Mesendoderm (in vitro differentiated cells): Measurements from ENCODE around the gene TAGLN.
"Not testable (repeated sequence)": the region's sequence is repeated elsewhere in the genome, so short reads cannot be mapped to it uniquely, and the experiment has no call there.

ENCODE experiments used
- DNase-seq: peaks from one replicate; pipeline ENCODE4 v3.0.0; 2013
- H2AK5ac ChIP-seq: 2 replicates; pipeline ENCODE4 v1.6.1; 2013; ENCODE audit warnings: low read length, inconsistent platforms
- H2BK120ac ChIP-seq: 2 replicates; pipeline ENCODE4 v1.6.1; 2013; ENCODE audit warnings: low read depth, mild to moderate bottlenecking, low read length, moderate library complexity, mixed read lengths
- H2BK15ac ChIP-seq: replicated peaks from 2 replicates; pipeline ENCODE4 v1.6.1; 2013; ENCODE audit warnings: low read depth, mild to moderate bottlenecking, moderate library complexity
- H2BK5ac ChIP-seq: 2 replicates; pipeline ENCODE4 v1.6.1; 2013; ENCODE audit warnings: low read length, inconsistent platforms
- H3K18ac ChIP-seq: 2 replicates; pipeline ENCODE4 v1.6.1; 2013; ENCODE audit warnings: mild to moderate bottlenecking, low read length, mixed read lengths
- H3K23ac ChIP-seq: one replicate; pipeline ENCODE4 v1.6.1; 2013; ENCODE audit warnings: low read length
- H3K27ac ChIP-seq: 2 replicates; pipeline ENCODE4 v1.5.1; 2013; ENCODE audit warnings: low read depth, mild to moderate bottlenecking, inconsistent platforms, low read length, moderate library complexity
- H3K27me3 ChIP-seq: 2 replicates; pipeline ENCODE4 v1.6.1; 2013; ENCODE audit warnings: low read length, control low read depth, mild to moderate bottlenecking, inconsistent platforms; ENCODE audit not compliant: insufficient read depth, poor library complexity
- H3K36me3 ChIP-seq: 2 replicates; pipeline ENCODE4 v1.6.1; 2013; ENCODE audit warnings: low read length, inconsistent platforms; ENCODE audit not compliant: control insufficient read depth, insufficient read depth
- H3K4ac ChIP-seq: one replicate; pipeline ENCODE4 v1.6.1; 2013; ENCODE audit warnings: low read depth, mild to moderate bottlenecking, low read length, moderate library complexity
- H3K4me1 ChIP-seq: 2 replicates; pipeline ENCODE4 v1.6.1; 2013; ENCODE audit warnings: low read depth, low read length, inconsistent platforms; ENCODE audit not compliant: control insufficient read depth
- H3K4me2 ChIP-seq: 2 replicates; pipeline ENCODE4 v1.6.1; 2013; ENCODE audit warnings: low read length
- H3K4me3 ChIP-seq: 2 replicates; pipeline ENCODE4 v1.5.1; 2013; ENCODE audit warnings: mild to moderate bottlenecking, low read length
- H3K56ac ChIP-seq: one replicate; pipeline ENCODE4 v1.6.1; 2013; ENCODE audit warnings: low read length
- H3K79me1 ChIP-seq: 2 replicates; pipeline ENCODE4 v1.6.1; 2013; ENCODE audit warnings: low read length, inconsistent platforms
- H3K79me2 ChIP-seq: 2 replicates; pipeline ENCODE4 v1.6.1; 2013; ENCODE audit warnings: mild to moderate bottlenecking, low read length; ENCODE audit not compliant: control insufficient read depth, insufficient read depth
- H3K9ac ChIP-seq: 2 replicates; pipeline ENCODE4 v1.6.1; 2013; ENCODE audit warnings: low read length, inconsistent platforms
- H4K5ac ChIP-seq: one replicate; pipeline ENCODE4 v1.6.1; 2013; ENCODE audit warnings: low read length
- H4K8ac ChIP-seq: one replicate; pipeline ENCODE4 v1.6.1; 2013; ENCODE audit warnings: low read depth, mild to moderate bottlenecking, control low read depth, low read length, moderate library complexity
- WGBS: extraction: QIAGEN DNeasy Blood & Tissue Kit; methylation state at CpG from one replicate; pipeline ENCODE4 v1.1.7; 2013; ENCODE audit warnings: low lambda C conversion rate, missing lambda C conversion rate; ENCODE audit not compliant: insufficient coverage; ENCODE audit errors: extremely low coverage; 5-methylcytosine and 5-hydroxymethylcytosine counted together

TAGLN gene

GRCh38 chr11:117203069-117203407 lies 3.9 kb downstream of the TAGLN start:
- no peak overlapping the region for H3K23ac ChIP-seq
- no peak overlapping the region for H4K5ac ChIP-seq
- peaks cover 10% of the 10 kb centered on the region for H3K4me1 ChIP-seq
- no peak for DNase-seq
- no peak overlapping the region for H3K27ac ChIP-seq
- H3K4me3 ChIP-seq: no peak overlapping the region
- H3K27me3 ChIP-seq: no peaks in the 10 kb centered on the region
- no CpG with 5 or more reads among the region's 10 CpGs for WGBS
- no peak overlapping the region for H2BK120ac ChIP-seq
- H3K4me2 ChIP-seq: no peak overlapping the region
- H4K8ac ChIP-seq: no peak overlapping the region
- no peak overlapping the region for H2BK5ac ChIP-seq
- no peak overlapping the region for H3K18ac ChIP-seq
- peaks cover 3% of the 10 kb centered on the region for H3K79me1 ChIP-seq
- no peak overlapping the region for H3K9ac ChIP-seq
- no peak overlapping the region for H2AK5ac ChIP-seq
- H3K79me2 ChIP-seq: peaks cover 45% of the 10 kb centered on the region
- no peak overlapping the region for H3K4ac ChIP-seq
- H3K36me3 ChIP-seq: peaks cover 2% of the 10 kb centered on the region
- no peak overlapping the region for H3K56ac ChIP-seq
- H2BK15ac ChIP-seq: no peak overlapping the region

DNA sequence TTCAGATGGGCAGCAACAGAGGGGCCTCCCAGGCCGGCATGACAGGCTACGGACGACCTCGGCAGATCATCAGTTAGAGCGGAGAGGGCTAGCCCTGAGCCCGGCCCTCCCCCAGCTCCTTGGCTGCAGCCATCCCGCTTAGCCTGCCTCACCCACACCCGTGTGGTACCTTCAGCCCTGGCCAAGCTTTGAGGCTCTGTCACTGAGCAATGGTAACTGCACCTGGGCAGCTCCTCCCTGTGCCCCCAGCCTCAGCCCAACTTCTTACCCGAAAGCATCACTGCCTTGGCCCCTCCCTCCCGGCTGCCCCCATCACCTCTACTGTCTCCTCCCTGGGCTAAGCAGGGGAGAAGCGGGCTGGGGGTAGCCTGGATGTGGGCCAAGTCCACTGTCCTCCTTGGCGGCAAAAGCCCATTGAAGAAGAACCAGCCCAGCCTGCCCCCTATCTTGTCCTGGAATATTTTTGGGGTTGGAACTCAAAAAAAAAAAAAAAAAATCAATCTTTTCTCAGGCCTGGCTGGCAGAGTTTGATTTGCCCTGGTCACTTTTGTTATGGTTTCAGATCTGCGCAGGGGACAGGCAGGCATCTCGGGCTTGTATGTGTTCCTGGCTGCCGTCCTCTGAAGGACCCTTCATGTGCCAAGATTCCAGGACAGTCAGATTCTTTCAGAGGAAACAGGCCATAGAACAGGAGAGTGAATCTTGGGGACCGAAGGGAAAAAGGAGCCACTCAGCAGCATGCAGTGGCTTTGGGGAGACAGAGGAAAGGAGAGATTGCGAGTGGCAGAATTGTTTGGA lies 5.3 kb downstream of the TAGLN start:
- no peak overlapping the region for H3K4me2 ChIP-seq
- peaks cover 2% of the 10 kb centered on the region for H3K36me3 ChIP-seq
- no peak overlapping the region for H3K4me3 ChIP-seq
- peak; percentile 48 for DNase-seq
- no peak overlapping the region for H3K18ac ChIP-seq
- H3K4me1 ChIP-seq: peaks cover 5% of the 10 kb centered on the region
- H3K9ac ChIP-seq: no peak overlapping the region
- H3K4ac ChIP-seq: no peak overlapping the region
- no peak overlapping the region for H2BK120ac ChIP-seq
- no peaks in the 10 kb centered on the region for H3K27me3 ChIP-seq
- H2BK15ac ChIP-seq: no peak overlapping the region
- H2AK5ac ChIP-seq: no peak overlapping the region
- no peak overlapping the region for H4K8ac ChIP-seq
- H3K79me1 ChIP-seq: peaks cover 2% of the 10 kb centered on the region
- H3K27ac ChIP-seq: no peak overlapping the region
- peaks cover 41% of the 10 kb centered on the region for H3K79me2 ChIP-seq
- H3K56ac ChIP-seq: no peak overlapping the region
- WGBS: 100% methylated on average over 1 of the region's 17 CpGs
- H4K5ac ChIP-seq: no peak overlapping the region
- H3K23ac ChIP-seq: no peak overlapping the region
- H2BK5ac ChIP-seq: no peak overlapping the region

DNA sequence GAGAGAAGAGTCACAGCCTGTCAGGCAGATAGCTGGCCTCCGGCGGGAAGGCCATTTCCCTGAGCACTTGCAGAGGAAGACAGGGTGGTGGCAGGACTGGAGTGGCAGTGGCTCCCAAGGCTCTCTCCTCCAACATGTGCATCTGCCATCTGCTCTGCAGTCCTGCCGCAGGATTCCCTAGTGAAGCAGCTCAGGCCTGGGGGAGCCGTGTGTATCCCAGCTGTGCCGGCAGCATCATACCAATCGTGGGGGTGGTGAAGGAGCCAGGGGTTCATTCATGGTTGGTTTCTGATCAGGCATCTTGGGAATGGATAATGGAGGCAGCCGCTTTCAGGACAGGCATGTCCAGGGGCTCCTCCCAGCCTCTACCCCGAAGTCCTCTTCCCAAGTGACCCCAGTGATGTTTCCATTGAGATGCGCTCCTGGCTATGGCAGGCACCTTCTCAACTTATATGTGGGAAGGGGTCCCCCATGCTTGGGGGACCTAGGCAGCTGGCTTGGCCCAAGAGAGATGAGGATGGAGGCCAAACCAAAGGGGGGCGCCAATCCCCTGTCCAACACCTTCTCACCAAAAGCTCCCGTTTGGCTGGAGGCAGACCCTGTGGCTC lies 6.1 kb downstream of the TAGLN start:
- no CpG with 5 or more reads among the region's 11 CpGs for WGBS
- Histone ChIP-seq H3K4ac (no peak overlapping the region), H3K27me3 (no peaks in the 10 kb centered on the region), H2BK5ac (no peak overlapping the region), H3K23ac (no peak overlapping the region), H2BK15ac (no peak overlapping the region), H3K9ac (no peak overlapping the region), H3K79me1 (peaks cover 2% of the 10 kb centered on the region), H2AK5ac (no peak overlapping the region), H3K56ac (no peak overlapping the region), H3K4me2 (no peak overlapping the region), H3K27ac (no peak overlapping the region), H3K18ac (no peak overlapping the region), H3K4me3 (no peak overlapping the region), H2BK120ac (no peak overlapping the region), H3K79me2 (peaks cover 33% of the 10 kb centered on the region), H3K36me3 (peaks cover 2% of the 10 kb centered on the region), H4K5ac (no peak overlapping the region), H4K8ac (no peak overlapping the region), H3K4me1 (peaks cover 3% of the 10 kb centered on the region)
- peak; percentile 25 for DNase-seq

- not testable (repeated sequence) for H3K4me3 ChIP-seq, H3K4me2 ChIP-seq, H3K36me3 ChIP-seq, H3K4me1 ChIP-seq, H2BK120ac ChIP-seq, H4K5ac ChIP-seq, H3K23ac ChIP-seq, H3K79me1 ChIP-seq, H3K27ac ChIP-seq, H3K4ac ChIP-seq, H3K9ac ChIP-seq, H2BK15ac ChIP-seq, H3K27me3 ChIP-seq, H3K18ac ChIP-seq, H4K8ac ChIP-seq, H2AK5ac ChIP-seq, H3K56ac ChIP-seq, H2BK5ac ChIP-seq
- DNase-seq: peak; percentile 41
- no CpG with 5 or more reads among the region's 8 CpGs for WGBS
- H3K79me2 ChIP-seq: peaks cover 25% of the 10 kb centered on the region
Observed at GRCh38 chr11:117206111-117206510, 6.9 kb downstream of the TAGLN start.

DNA sequence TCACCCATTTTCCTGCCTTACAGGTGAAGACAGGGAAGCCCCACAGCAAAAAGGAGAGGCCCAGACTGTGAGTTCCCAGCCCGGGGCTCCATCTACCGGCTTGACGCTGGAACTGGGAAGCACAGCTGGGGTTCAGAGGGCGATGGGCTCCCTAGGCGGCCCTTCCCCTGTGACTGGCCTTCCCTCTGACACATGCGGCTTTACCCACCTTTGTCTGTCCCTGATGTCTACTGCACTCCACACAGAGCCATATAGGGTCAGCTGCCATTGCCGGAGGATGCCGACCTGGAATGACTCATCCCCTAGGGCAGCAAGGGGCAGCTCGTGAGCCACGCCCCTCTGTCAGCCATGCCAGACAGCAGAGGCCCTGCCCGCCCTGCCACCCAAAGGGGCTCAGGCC lies 7.7 kb downstream of the TAGLN start:
- H3K9ac ChIP-seq, H4K5ac ChIP-seq, H3K23ac ChIP-seq, H2BK15ac ChIP-seq, H3K4me1 ChIP-seq, H2BK5ac ChIP-seq, H3K4ac ChIP-seq, H3K27me3 ChIP-seq, H3K56ac ChIP-seq, H3K4me2 ChIP-seq, H3K79me1 ChIP-seq, H4K8ac ChIP-seq, H3K18ac ChIP-seq, H3K27ac ChIP-seq, H2AK5ac ChIP-seq, H3K4me3 ChIP-seq, H3K36me3 ChIP-seq, H2BK120ac ChIP-seq: not testable (repeated sequence)
- peaks cover 17% of the 10 kb centered on the region for H3K79me2 ChIP-seq
- WGBS: no CpG with 5 or more reads among the region's 11 CpGs
- DNase-seq: peak; percentile 56
